ENCODE data around the gene PPP1R3F.

The PPP1R3F gene

GRCh38 chrX:49269767-49270248, at the start of gene PPP1R3F:
PPP1R3F (plus strand) TSS chrX:49269793; CDS start chrX:49269870, 77 bp downstream.
- Mint-ChIP-seq H3K27ac (ENCODE audit: low read depth) (peak within 1 kb of the TSS; percentile 98), H3K27me3 (no peaks in the 10 kb centered on the region), H3K36me3 (ENCODE audit: insufficient read depth) (peaks cover 18% of the 10 kb centered on the region), H3K9me3 (no peaks in the 10 kb centered on the region), H3K4me3 (peak within 1 kb of the TSS; percentile 84), H3K4me1 (peaks cover 47% of the 10 kb centered on the region)
- DNase-seq (ENCODE audit: low spot score in 2 of 2) (no peak), ATAC-seq (replicated peaks; ENCODE audit: extremely low read depth, poor library complexity, severe bottlenecking) (peak; percentile 8)

DNA sequence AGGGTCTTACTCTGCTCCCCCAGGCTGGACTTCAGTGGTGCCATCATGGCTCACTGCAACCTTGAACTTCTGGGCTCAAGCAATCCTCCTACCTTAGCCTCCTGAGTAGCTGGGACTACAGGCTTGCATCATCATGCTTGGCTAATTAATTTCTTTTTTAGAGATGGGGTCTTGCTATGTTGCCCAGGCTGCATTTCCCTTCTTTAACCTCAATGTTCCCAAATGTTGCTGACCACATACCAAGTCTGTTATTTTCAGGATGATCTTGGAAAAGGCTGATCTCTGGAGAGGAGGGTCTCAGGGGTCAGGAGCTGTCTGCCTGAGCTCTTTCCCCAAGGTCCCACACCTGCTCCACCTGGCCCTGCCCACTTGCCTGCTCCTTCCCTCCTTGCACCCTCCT, 49.5 kb upstream of the PPP1R3F start:
- Mint-ChIP-seq H3K27me3 (peaks cover 20% of the 10 kb centered on the region), H3K9me3 (no peaks in the 10 kb centered on the region), H3K36me3 (ENCODE audit: insufficient read depth) (peaks cover 2% of the 10 kb centered on the region), H3K4me3 (no peak overlapping the region), H3K27ac (ENCODE audit: low read depth) (no peak overlapping the region), H3K4me1 (no peaks in the 10 kb centered on the region)
- DNase-seq (ENCODE audit: low spot score in 2 of 2) (no peak), ATAC-seq (replicated peaks; ENCODE audit: extremely low read depth, poor library complexity, severe bottlenecking) (no peak)

GRCh38 chrX:49221868-49222267, 47.7 kb upstream of the PPP1R3F start:
- H3K4me3 Mint-ChIP-seq = no peak overlapping the region
- no peaks in the 10 kb centered on the region for H3K9me3 Mint-ChIP-seq
- H3K4me1 Mint-ChIP-seq = no peaks in the 10 kb centered on the region
- H3K27me3 Mint-ChIP-seq = peaks cover 29% of the 10 kb centered on the region
- ATAC-seq (replicated peaks; ENCODE audit: extremely low read depth, poor library complexity, severe bottlenecking) = no peak
- no peak for DNase-seq (ENCODE audit: low spot score in 2 of 2)
- H3K36me3 Mint-ChIP-seq (ENCODE audit: insufficient read depth) = peaks cover 2% of the 10 kb centered on the region
- H3K27ac Mint-ChIP-seq (ENCODE audit: low read depth) = no peak overlapping the region

GRCh38 chrX:49225858-49226257, 43.7 kb upstream of the PPP1R3F start:
- Mint-ChIP-seq H3K36me3 (ENCODE audit: insufficient read depth) (peaks cover 1% of the 10 kb centered on the region), H3K4me3 (no peak overlapping the region), H3K9me3 (no peaks in the 10 kb centered on the region), H3K27ac (ENCODE audit: low read depth) (no peak overlapping the region), H3K4me1 (no peaks in the 10 kb centered on the region), H3K27me3 (peaks cover 29% of the 10 kb centered on the region)
- ATAC-seq (replicated peaks; ENCODE audit: extremely low read depth, poor library complexity, severe bottlenecking) (no peak), DNase-seq (ENCODE audit: low spot score in 2 of 2) (no peak)

GRCh38 chrX:49226946-49227345, 42.6 kb upstream of the PPP1R3F start:
- H3K9me3 Mint-ChIP-seq = no peaks in the 10 kb centered on the region
- H3K4me3 Mint-ChIP-seq = no peak overlapping the region
- H3K36me3 Mint-ChIP-seq (ENCODE audit: insufficient read depth) = peaks cover 5% of the 10 kb centered on the region
- H3K4me1 Mint-ChIP-seq = no peaks in the 10 kb centered on the region
- no peak for ATAC-seq (replicated peaks; ENCODE audit: extremely low read depth, poor library complexity, severe bottlenecking)
- H3K27ac Mint-ChIP-seq (ENCODE audit: low read depth) = no peak overlapping the region
- no peak for DNase-seq (ENCODE audit: low spot score in 2 of 2)
- peaks cover 29% of the 10 kb centered on the region for H3K27me3 Mint-ChIP-seq

GRCh38 chrX:49227726-49228125, 41.9 kb upstream of the PPP1R3F start:
- DNase-seq (ENCODE audit: low spot score in 2 of 2) = no peak
- Mint-ChIP-seq H3K4me1 (no peaks in the 10 kb centered on the region), H3K27me3 (peaks cover 24% of the 10 kb centered on the region), H3K9me3 (no peaks in the 10 kb centered on the region), H3K4me3 (no peak overlapping the region), H3K36me3 (ENCODE audit: insufficient read depth) (peaks cover 5% of the 10 kb centered on the region), H3K27ac (ENCODE audit: low read depth) (no peak overlapping the region)
- no peak for ATAC-seq (replicated peaks; ENCODE audit: extremely low read depth, poor library complexity, severe bottlenecking)

- no peak overlapping the region for H3K27ac Mint-ChIP-seq (ENCODE audit: low read depth)
- no peaks in the 10 kb centered on the region for H3K9me3 Mint-ChIP-seq
- no peak overlapping the region for H3K4me3 Mint-ChIP-seq
- peaks cover 5% of the 10 kb centered on the region for H3K36me3 Mint-ChIP-seq (ENCODE audit: insufficient read depth)
- H3K4me1 Mint-ChIP-seq = no peaks in the 10 kb centered on the region
- ATAC-seq (replicated peaks; ENCODE audit: extremely low read depth, poor library complexity, severe bottlenecking) = no peak
- H3K27me3 Mint-ChIP-seq = peaks cover 20% of the 10 kb centered on the region
- DNase-seq (ENCODE audit: low spot score in 2 of 2) = no peak
Measured at GRCh38 chrX:49228185-49228584, 41.4 kb upstream of the PPP1R3F start.

GRCh38 chrX:49230500-49231232, 38.9 kb upstream of the PPP1R3F start:
- DNase-seq (ENCODE audit: low spot score in 2 of 2) (peak; percentile 14 to 26), ATAC-seq (replicated peaks; ENCODE audit: extremely low read depth, poor library complexity, severe bottlenecking) (peak; percentile 67)
- Mint-ChIP-seq H3K36me3 (ENCODE audit: insufficient read depth) (peaks cover 7% of the 10 kb centered on the region), H3K27ac (ENCODE audit: low read depth) (peak overlapping the region; percentile 91), H3K27me3 (peaks cover 4% of the 10 kb centered on the region), H3K4me1 (peaks cover 7% of the 10 kb centered on the region), H3K9me3 (no peaks in the 10 kb centered on the region), H3K4me3 (peak overlapping the region; percentile 67)

DNA sequence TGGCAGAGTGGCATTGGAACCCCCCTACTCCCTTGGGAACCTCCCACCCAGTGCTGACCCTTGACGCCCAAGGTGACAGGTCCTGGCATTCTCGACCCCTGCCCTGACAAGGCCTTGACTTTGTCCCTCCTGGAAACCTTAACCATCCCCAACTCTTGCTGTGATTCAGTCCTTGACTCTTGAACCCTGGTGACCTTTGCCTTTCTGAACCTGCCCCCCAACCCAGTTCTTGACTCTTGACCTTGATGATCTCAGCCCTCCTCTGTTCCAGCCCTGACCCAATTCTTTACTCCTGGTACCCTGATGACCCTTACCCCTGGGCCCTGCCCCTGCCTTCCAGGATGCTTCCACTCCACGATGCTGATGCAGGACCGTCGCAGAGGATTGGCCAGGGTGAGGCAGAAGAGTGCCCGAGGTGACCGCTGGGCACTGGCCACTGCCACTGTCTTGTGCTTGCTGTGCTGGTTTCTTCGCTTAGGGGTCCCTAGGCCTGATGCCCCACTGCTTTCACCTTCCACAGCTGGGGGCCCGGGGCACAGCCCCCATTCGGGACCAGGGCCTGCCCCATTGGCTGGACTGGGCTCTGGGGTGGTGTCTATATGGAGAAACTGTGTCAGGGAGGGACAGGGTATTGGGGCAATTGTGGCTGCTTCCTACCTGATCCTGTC, 38.1 kb upstream of the PPP1R3F start:
- Mint-ChIP-seq H3K36me3 (ENCODE audit: insufficient read depth) (peaks cover 9% of the 10 kb centered on the region), H3K4me1 (peaks cover 7% of the 10 kb centered on the region), H3K9me3 (no peaks in the 10 kb centered on the region), H3K27me3 (no peaks in the 10 kb centered on the region), H3K4me3 (peak overlapping the region; percentile 67), H3K27ac (ENCODE audit: low read depth) (peak overlapping the region; percentile 91)
- DNase-seq (ENCODE audit: low spot score in 2 of 2) (no peak), ATAC-seq (replicated peaks; ENCODE audit: extremely low read depth, poor library complexity, severe bottlenecking) (no peak)

DNA sequence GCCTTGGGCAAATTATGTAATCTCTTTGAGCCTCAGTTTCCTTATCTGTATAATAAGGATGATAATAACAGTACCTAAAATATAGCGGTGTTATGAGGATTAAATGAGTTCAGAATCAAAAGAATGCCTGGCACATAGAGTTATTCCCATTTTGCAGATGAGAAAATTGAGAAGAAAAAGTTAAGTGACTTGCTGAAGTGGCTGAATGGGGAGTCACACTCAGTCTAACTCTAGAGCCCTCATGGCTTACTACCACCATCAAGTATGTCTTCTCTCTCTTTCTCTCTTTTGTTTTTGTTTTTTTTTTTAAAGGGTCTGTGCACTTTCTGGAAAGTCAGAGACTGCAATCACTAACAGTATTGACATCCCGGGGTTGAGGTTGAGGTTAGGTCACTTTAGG, 37.1 kb upstream of the PPP1R3F start:
- H3K9me3 Mint-ChIP-seq = no peaks in the 10 kb centered on the region

GRCh38 chrX:49233176-49233575, 36.4 kb upstream of the PPP1R3F start, which contains the start of gene CACNA1F:
CACNA1F (minus strand) TSS chrX:49233340; CDS start chrX:49233309, 31 bp downstream.
- Mint-ChIP-seq H3K9me3 (no peaks in the 10 kb centered on the region), H3K4me3 (peak within 1 kb of the TSS; percentile 67), H3K27me3 (no peaks in the 10 kb centered on the region), H3K4me1 (peaks cover 17% of the 10 kb centered on the region), H3K27ac (ENCODE audit: low read depth) (no peak within 1 kb of the TSS), H3K36me3 (ENCODE audit: insufficient read depth) (peaks cover 12% of the 10 kb centered on the region)
- ATAC-seq (replicated peaks; ENCODE audit: extremely low read depth, poor library complexity, severe bottlenecking) (no peak), DNase-seq (ENCODE audit: low spot score in 2 of 2) (no peak)

More for the DNA sequence above, 37.1 kb upstream of the PPP1R3F start:
- ATAC-seq (replicated peaks; ENCODE audit: extremely low read depth, poor library complexity, severe bottlenecking) (no peak), DNase-seq (ENCODE audit: low spot score in 2 of 2) (no peak)
- H3K4me1 Mint-ChIP-seq = peaks cover 17% of the 10 kb centered on the region
- H3K27me3 Mint-ChIP-seq = no peaks in the 10 kb centered on the region
- peaks cover 11% of the 10 kb centered on the region for H3K36me3 Mint-ChIP-seq (ENCODE audit: insufficient read depth)
- no peak overlapping the region for H3K27ac Mint-ChIP-seq (ENCODE audit: low read depth)
- H3K4me3 Mint-ChIP-seq = peak overlapping the region; percentile 67

DNA sequence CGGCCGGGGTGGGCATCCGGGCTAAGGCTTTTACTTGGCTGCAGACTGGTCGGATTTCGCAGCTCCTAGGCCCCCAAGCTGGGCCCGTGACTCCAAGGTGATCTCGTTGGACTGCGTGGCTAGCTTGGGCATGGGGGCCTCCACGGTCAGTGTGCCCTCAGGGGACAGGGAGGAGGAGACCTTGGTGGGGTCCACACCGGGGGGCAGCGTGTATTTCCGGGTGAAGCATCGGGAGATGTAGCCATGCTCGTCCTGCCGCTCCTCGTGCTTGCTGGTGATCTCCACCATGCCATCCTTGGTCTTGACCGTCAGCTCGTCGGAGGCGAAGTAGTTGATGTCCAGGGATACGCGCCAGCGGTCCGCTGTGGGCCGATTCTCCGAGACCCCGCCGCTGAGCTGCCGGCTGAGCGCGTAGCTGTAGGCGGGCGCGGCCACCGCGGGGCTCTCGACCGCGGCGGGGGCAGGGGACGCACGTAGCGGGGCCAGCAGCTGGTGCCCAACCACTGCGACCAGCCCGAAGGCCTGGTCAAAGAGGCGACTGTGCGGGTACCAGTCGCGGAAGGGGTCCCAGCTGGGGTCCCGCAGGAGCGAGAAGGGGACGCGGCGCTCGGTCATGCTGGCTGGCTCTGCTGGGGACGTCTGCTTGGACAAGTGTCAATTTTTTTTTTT, 35.6 kb upstream of the PPP1R3F start:
- H3K27me3 Mint-ChIP-seq = no peaks in the 10 kb centered on the region
- H3K9me3 Mint-ChIP-seq = no peaks in the 10 kb centered on the region
- no peak overlapping the region for H3K4me3 Mint-ChIP-seq
- no peak for ATAC-seq (replicated peaks; ENCODE audit: extremely low read depth, poor library complexity, severe bottlenecking)
- peaks cover 17% of the 10 kb centered on the region for H3K4me1 Mint-ChIP-seq
- no peak overlapping the region for H3K27ac Mint-ChIP-seq (ENCODE audit: low read depth)
- H3K36me3 Mint-ChIP-seq (ENCODE audit: insufficient read depth) = peaks cover 13% of the 10 kb centered on the region
- DNase-seq (ENCODE audit: low spot score in 2 of 2) = no peak
